Stomach (tissue), 9 donors: ENCODE results near the gene ABLIM2. TPM values are rescaled to one million over a fixed set of nuclear protein-coding genes. Genes with fewer than 3 reads are reported as not detected.
"Not testable (repeated sequence)": the region's sequence is repeated elsewhere in the genome, so short reads cannot be mapped to it uniquely, and the experiment has no call there.

Source experiments
- DNase-seq, 2 donors: peaks; one replicate each; pipeline versions ENCODE4 v3.0.0 to v3.0.0-alpha.2; 2013 to 2019
- H3K27ac ChIP-seq, 5 donors: fragments of 200-600 bp in 4 of 5; sonication (generic) in 4 of 5; one replicate each; pipeline ENCODE4 v1.5.1; 2013 to 2019; ENCODE audit warnings: mild to moderate bottlenecking in 1 of 5, moderate library complexity in 1 of 5
- H3K27me3 ChIP-seq, 3 donors: fragments of 200-600 bp; sonication (generic); one replicate each; pipeline ENCODE4 v1.5.1; 2017 to 2019; ENCODE audit warnings: mixed run types in 1 of 3
- H3K36me3 ChIP-seq, 4 donors: fragments of 200-600 bp; sonication (generic); 1 replicate in 3 of 4; 2 replicates in 1 of 4; pipeline ENCODE4 v1.5.1; 2016 to 2019
- H3K4me1 ChIP-seq, 4 donors: fragments of 200-600 bp; sonication (generic); one replicate each; pipeline ENCODE4 v1.5.1; 2016 to 2019
- H3K4me3 ChIP-seq, 4 donors: fragments of 200-600 bp; sonication (generic) in 3 of 4; one replicate each; pipeline ENCODE4 v1.5.1; 2016 to 2019; ENCODE audit warnings: mild to moderate bottlenecking in 1 of 4
- H3K9me3 ChIP-seq, 4 donors: fragments of 200-600 bp; sonication (generic); one replicate each; pipeline ENCODE4 v1.5.1; 2016 to 2019
- EP300 ChIP-seq: sonication (generic); formaldehyde crosslinking; IDR thresholded peaks from one replicate; pipeline ENCODE4 v1.6.1; 2017; ENCODE audit warnings: antibody characterized with exemption
- POLR2A ChIP-seq, 4 donors: fragments of 450-650 bp; IDR thresholded peaks; one replicate each; pipeline ENCODE4 v1.6.1; 2016; ENCODE audit warnings: antibody characterized with exemption in 4 of 4, control low read depth in 2 of 4, mild to moderate bottlenecking in 1 of 4, moderate library complexity in 1 of 4
- POLR2AphosphoS5 ChIP-seq, 3 donors: sonication (generic); formaldehyde crosslinking; IDR thresholded peaks; one replicate each; pipeline ENCODE4 v1.6.1; 2016; ENCODE audit warnings: antibody characterized with exemption in 3 of 3
- WGBS, 5 donors: extraction: QIAGEN DNeasy Blood & Tissue Kit in 3 of 5; methylation state at CpG; one replicate each; pipeline versions ENCODE4 v1.1.5 to v1.1.7; 2013 to 2018; 5-methylcytosine and 5-hydroxymethylcytosine counted together
- intact Hi-C: fragments of 100-400 bp; cut with DNase I; formaldehyde crosslinking; loops from one replicate; pipeline ENCODE4 v1.15.1; 2023; ENCODE audit warnings: low total_unique reads
- polyA plus RNA-seq, 3 donors: library from polyadenylated mRNA; stranded (reverse); fragments of 200-250 nt; gene quantifications; one replicate each; pipeline ENCODE4 v1.2.3, GENCODE V29; 2013
- total RNA-seq, 5 donors: library from RNA; depleted of rRNA; stranded (reverse); fragments of >200 nt; gene quantifications; one replicate each; pipeline versions ENCODE4 v1.1.0 to v1.2.3, GENCODE V29; 2014 to 2016
- TF ChIP-seq, protein P1 (sequence below), 7 experiments: fragments of 450-650 bp in 4 of 7; fragments of 200-600 bp in 3 of 7; sonication (generic) in 3 of 7; IDR thresholded peaks; one replicate each; pipeline ENCODE4 v1.5.1; 2016 to 2019; ENCODE audit warnings: antibody characterized with exemption in 7 of 7, control low read depth in 2 of 7, mild to moderate bottlenecking in 1 of 7
- donor health status: healthy with polysubstance abuse.
- donor health status: Bipolar disorder and iron deficiency.
- donor health status: healthy.

ABLIM2 gene
- total and polyA plus RNA-seq, 8 donors = 2.3 to 28.0 (median 5.5) TPM

DNA sequence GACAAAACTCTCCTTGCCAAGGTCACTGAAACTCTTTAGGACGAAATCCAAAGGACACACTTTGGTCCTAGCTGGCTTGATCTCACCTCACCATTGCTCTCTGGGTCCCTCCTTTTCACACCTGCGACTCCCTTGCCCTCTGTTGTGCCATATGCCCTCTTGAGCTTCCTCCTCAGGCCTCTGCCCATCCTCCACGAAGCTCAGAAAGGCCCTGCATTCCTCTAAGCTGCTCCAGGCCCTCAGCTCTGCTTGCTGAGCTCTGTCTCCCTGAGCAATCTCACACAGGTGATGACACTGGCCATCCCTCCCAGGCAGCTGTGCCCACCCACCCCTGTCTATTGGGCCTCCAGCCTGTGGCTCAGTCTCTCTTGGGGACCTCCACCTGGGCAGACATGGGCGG, 208.9 kb downstream of the ABLIM2 start:
- no peaks in the 10 kb centered on the region for H3K36me3 ChIP-seq
- no peaks in the 10 kb centered on the region for H3K27me3 ChIP-seq
- no peak for DNase-seq
- no peak overlapping the region for H3K4me3 ChIP-seq
- H3K27ac ChIP-seq = no peak overlapping the region
- no peak for TF ChIP-seq POLR2AphosphoS5 (IDR thresholded peaks at IDR 0.05)
- no peak for TF ChIP-seq POLR2A (IDR thresholded peaks at IDR 0.05)
- TF ChIP-seq, protein P1, sequence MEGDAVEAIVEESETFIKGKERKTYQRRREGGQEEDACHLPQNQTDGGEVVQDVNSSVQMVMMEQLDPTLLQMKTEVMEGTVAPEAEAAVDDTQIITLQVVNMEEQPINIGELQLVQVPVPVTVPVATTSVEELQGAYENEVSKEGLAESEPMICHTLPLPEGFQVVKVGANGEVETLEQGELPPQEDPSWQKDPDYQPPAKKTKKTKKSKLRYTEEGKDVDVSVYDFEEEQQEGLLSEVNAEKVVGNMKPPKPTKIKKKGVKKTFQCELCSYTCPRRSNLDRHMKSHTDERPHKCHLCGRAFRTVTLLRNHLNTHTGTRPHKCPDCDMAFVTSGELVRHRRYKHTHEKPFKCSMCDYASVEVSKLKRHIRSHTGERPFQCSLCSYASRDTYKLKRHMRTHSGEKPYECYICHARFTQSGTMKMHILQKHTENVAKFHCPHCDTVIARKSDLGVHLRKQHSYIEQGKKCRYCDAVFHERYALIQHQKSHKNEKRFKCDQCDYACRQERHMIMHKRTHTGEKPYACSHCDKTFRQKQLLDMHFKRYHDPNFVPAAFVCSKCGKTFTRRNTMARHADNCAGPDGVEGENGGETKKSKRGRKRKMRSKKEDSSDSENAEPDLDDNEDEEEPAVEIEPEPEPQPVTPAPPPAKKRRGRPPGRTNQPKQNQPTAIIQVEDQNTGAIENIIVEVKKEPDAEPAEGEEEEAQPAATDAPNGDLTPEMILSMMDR (IDR thresholded peaks at IDR 0.05) = no peak
- TF ChIP-seq EP300 = no peak
- H3K4me1 ChIP-seq = no peaks in the 10 kb centered on the region
- intact Hi-C loops = no loop called here
- H3K9me3 ChIP-seq = no peaks in the 10 kb centered on the region
- 63 to 80% (median 74%) methylated on average over 4 of the region's 4 CpGs for WGBS, 5 donors

DNA sequence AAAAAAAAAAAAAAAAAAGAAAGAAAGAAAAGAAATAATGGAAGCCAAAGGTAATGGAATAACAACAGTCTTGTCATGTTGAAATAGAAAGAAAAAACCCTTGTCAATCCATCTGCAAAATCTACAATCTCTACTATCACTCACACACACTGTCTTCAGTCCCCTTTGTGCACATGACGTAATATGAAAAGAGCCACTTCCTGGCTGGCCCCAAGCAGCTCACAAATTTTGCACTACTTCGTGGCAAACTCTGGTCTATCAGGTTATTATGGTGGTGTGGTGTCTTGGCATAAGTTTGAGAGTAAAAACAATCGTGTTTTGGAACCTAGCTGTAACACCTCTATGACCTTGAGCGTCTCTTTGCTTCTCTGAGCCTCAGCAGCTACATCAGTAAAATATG, 210.7 kb downstream of the ABLIM2 start:
- Histone ChIP-seq H3K36me3 (no peaks in the 10 kb centered on the region), H3K27ac (no peak overlapping the region), H3K4me1 (no peaks in the 10 kb centered on the region), H3K9me3 (no peaks in the 10 kb centered on the region), H3K27me3 (no peaks in the 10 kb centered on the region), H3K4me3 (no peak overlapping the region)
- 54 to 74% (median 60%) methylated on average over 4 of the region's 4 CpGs for WGBS, 5 donors
- TF ChIP-seq POLR2AphosphoS5 (IDR thresholded peaks at IDR 0.05) (no peak), POLR2A (IDR thresholded peaks at IDR 0.05) (no peak)
- intact Hi-C loops = no loop called here
- DNase-seq = no peak

DNA sequence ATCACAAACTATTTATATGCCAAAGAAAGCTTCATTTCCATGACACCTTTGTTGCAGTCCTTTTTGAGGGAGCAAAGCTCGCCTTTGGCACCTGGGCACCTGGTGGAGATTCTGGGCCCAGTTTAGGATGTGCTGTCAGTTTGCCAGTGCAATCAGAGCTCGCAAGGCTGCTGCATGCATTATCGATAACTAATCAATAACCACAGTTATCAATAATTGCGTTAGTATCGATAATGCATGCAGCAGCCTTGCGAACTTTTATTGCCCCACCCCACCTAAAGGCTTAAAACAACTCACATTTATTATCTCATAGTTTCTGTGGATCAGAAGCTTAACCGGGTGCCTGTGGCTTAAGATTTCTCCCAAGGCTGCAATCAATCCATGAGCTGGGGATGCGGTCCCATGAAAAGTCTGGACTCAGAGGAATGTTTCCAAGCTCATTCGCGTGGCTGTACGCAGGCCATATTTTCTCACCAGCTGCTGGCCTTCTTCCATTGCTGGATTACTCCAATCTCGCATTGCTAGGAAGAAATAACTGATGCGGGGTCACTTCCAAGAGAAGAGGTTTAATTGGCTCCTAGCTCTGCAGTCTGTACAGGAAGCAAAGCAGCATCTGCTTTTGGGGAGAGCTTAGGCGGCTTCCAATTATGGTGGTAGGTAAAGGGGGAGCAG, 212.8 kb downstream of the ABLIM2 start:
- 63 to 86% (median 79%) methylated on average over 14 of the region's 14 CpGs for WGBS, 5 donors
- no peaks in the 10 kb centered on the region for H3K4me1 ChIP-seq
- intact Hi-C loops = no loop called here
- TF ChIP-seq EP300 (no peak), POLR2AphosphoS5 (IDR thresholded peaks at IDR 0.05) (no peak), POLR2A (IDR thresholded peaks at IDR 0.05) (no peak)
- TF ChIP-seq, protein P1 (IDR thresholded peaks at IDR 0.05) = no peak
- no peak overlapping the region for H3K27ac ChIP-seq
- no peaks in the 10 kb centered on the region for H3K9me3 ChIP-seq
- no peaks in the 10 kb centered on the region for H3K36me3 ChIP-seq
- H3K27me3 ChIP-seq = no peaks in the 10 kb centered on the region
- DNase-seq = peak in 1 of 2 donors; percentile 67
- H3K4me3 ChIP-seq = no peak overlapping the region

DNA sequence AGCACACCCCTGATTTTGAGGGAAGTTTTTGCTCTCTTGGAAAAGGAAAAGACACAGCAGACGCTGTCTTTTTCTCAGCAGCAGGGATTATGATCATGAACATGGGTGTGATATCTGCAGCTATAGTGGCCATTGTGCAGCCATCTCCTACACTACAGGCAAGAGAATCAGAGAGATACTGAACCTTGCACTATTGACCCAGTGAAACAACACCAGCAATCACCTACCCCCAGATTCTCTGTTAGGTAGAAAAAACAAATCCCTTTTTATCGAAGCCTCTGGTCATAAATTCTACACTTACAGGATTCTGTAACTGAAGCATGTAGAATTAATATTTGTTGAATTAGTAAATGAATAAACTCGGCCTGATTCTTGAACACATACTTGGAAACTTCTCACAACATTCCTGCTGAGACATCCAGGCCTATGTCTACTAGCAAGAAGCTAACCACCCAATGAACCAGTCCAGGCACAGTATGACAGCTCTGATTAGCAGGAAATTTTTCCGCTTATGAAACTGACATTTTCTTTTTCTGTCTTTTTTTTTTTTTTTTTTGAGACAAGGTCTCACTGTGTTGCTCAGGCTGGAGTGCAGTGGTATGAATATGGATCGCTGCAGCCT, 213.9 kb downstream of the ABLIM2 start:
- WGBS, 5 donors = 73 to 81% (median 77%) methylated on average over 5 of the region's 5 CpGs
- H3K9me3 ChIP-seq = no peaks in the 10 kb centered on the region
- no peaks in the 10 kb centered on the region for H3K36me3 ChIP-seq
- peaks cover 3 to 8% (median 4%) of the 10 kb centered on the region in 4 donors for H3K4me1 ChIP-seq
- TF ChIP-seq, protein P1 (IDR thresholded peaks at IDR 0.05) = no peak
- TF ChIP-seq EP300 (no peak), POLR2A (IDR thresholded peaks at IDR 0.05) (no peak), POLR2AphosphoS5 (IDR thresholded peaks at IDR 0.05) (no peak)
- no peak overlapping the region for H3K4me3 ChIP-seq
- intact Hi-C loops = no loop called here
- H3K27ac ChIP-seq = no peak overlapping the region
- DNase-seq = no peak
- H3K27me3 ChIP-seq = no peaks in the 10 kb centered on the region

DNA sequence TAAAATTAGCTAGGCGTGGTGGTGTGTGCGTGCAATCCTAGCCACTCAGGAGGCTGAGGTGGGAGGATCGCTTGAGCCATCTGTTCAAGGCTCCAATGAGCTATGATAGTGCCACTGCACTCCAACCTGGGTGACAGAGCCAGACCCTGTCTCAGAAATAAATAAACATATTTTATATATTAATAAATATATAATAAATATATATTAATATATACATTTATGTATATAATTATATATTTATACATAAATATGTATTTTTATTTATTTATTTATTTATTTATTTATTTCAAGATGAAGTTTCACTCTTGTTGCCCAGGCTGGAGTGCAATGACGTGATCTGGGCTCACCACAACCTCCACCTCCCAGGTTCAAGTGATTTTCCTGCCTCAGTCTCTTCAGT, 214.9 kb downstream of the ABLIM2 start:
- peaks cover 3 to 10% (median 9%) of the 10 kb centered on the region in 4 donors for H3K4me1 ChIP-seq
- whole genome bisulfite sequencing, 5 donors = 94 to 98% (median 96%) methylated on average over 4 of the region's 4 CpGs
- H3K9me3 ChIP-seq, H3K4me3 ChIP-seq, H3K27me3 ChIP-seq, intact Hi-C loops, H3K36me3 ChIP-seq, DNase-seq, H3K27ac ChIP-seq: not testable (repeated sequence)
